Measurements from ENCODE around the gene NKX1-1. TPM values are rescaled to one million over a fixed set of nuclear protein-coding genes. Genes with fewer than 3 reads are reported as not detected.
A peak's percentile ranks its signal among the peaks of the same experiment; 100 is the strongest.

NKX1-1 gene
- total and polyA plus RNA-seq, 12 donors = not detected

- intact Hi-C loops (cut with DNase I) = no loop called here
- DNase-seq = peak in 1 of 7 donors; percentile 4
- Histone ChIP-seq H3K4me1 (replicated peaks in 1 of 2) (no peaks in the 10 kb centered on the region), H3K9me3 (replicated peaks in 1 of 3) (no peaks in the 10 kb centered on the region), H3K36me3 (replicated peaks in 1 of 2) (peaks cover 0 to 7% of the 10 kb centered on the region in 2 donors), H3K27ac (no peak overlapping the region), H3K27me3 (no peaks in the 10 kb centered on the region), H3K4me3 (no peak overlapping the region)
- no peak for TF ChIP-seq POLR2A (IDR thresholded peaks at IDR 0.05)
- TF ChIP-seq, protein P1, sequence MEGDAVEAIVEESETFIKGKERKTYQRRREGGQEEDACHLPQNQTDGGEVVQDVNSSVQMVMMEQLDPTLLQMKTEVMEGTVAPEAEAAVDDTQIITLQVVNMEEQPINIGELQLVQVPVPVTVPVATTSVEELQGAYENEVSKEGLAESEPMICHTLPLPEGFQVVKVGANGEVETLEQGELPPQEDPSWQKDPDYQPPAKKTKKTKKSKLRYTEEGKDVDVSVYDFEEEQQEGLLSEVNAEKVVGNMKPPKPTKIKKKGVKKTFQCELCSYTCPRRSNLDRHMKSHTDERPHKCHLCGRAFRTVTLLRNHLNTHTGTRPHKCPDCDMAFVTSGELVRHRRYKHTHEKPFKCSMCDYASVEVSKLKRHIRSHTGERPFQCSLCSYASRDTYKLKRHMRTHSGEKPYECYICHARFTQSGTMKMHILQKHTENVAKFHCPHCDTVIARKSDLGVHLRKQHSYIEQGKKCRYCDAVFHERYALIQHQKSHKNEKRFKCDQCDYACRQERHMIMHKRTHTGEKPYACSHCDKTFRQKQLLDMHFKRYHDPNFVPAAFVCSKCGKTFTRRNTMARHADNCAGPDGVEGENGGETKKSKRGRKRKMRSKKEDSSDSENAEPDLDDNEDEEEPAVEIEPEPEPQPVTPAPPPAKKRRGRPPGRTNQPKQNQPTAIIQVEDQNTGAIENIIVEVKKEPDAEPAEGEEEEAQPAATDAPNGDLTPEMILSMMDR (IDR thresholded peaks at IDR 0.05) = no peak
- 90 to 95% (median 92%) methylated on average over 28 to 36 of the region's 36 CpGs for WGBS, 4 donors
These were observed 25.7 kb downstream of the NKX1-1 start for GRCh38 chr4:1380368-1381151.

DNA sequence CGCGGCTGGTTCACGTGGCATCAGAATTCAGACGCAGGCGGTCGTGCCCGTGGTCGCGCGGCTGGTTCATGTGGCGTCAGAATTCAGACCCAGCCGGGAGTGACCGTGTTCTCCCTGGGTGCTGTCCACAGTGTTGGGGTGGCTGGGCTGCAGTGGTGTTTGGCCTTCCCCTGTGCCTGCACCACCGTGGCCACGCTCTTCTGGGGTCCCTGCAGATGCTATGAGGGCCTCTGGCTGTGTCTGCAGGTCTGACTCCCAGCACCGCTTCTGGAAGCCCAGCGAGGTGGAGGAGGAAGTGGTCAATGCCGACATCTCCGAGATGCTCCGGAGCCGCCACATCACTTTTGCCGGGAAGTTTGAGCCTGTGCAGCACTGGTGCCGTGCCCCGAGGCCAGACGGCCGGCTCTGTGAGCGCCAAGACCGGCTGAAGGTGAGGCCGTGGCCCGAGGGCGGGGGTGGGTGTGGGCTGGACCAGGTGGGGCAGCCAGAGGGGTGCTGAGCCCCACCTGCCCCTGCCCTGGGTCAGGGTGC is 26.4 kb downstream of the NKX1-1 start:
- Histone ChIP-seq H3K9me3 (replicated peaks in 1 of 3) (no peaks in the 10 kb centered on the region), H3K36me3 (replicated peaks in 1 of 2) (peaks cover 0 to 11% of the 10 kb centered on the region in 2 donors), H3K27ac (no peak overlapping the region), H3K4me3 (no peak overlapping the region), H3K27me3 (no peaks in the 10 kb centered on the region), H3K4me1 (replicated peaks in 1 of 2) (no peaks in the 10 kb centered on the region)
- 84 to 97% (median 93%) methylated on average over 9 to 31 of the region's 31 CpGs for WGBS, 4 donors
- peak in 1 of 7 donors; percentile 2 for DNase-seq
- intact Hi-C loops (cut with DNase I) = no loop called here
- TF ChIP-seq, protein P1 (IDR thresholded peaks at IDR 0.05) = no peak

- 75 to 94% (median 83%) methylated on average over 5 to 27 of the region's 27 CpGs for WGBS, 4 donors
- Histone ChIP-seq H3K4me1 (replicated peaks in 1 of 2) (no peaks in the 10 kb centered on the region), H3K9me3 (replicated peaks in 1 of 3) (no peaks in the 10 kb centered on the region), H3K36me3 (replicated peaks in 1 of 2) (peaks cover 0 to 11% of the 10 kb centered on the region in 2 donors), H3K27ac (no peak overlapping the region), H3K27me3 (no peaks in the 10 kb centered on the region), H3K4me3 (no peak overlapping the region)
- DNase-seq = peak in 1 of 7 donors; percentile 3
- intact Hi-C loops (cut with DNase I) = no loop called here
- TF ChIP-seq, protein P1 (IDR thresholded peaks at IDR 0.05) = no peak
- no peak for TF ChIP-seq POLR2A (IDR thresholded peaks at IDR 0.05)
These were observed 26.9 kb downstream of the NKX1-1 start for GRCh38 chr4:1379351-1379781.

- H3K4me1 ChIP-seq (replicated peaks in 1 of 2) = no peaks in the 10 kb centered on the region
- no peak overlapping the region for H3K4me3 ChIP-seq
- no peaks in the 10 kb centered on the region for H3K9me3 ChIP-seq (replicated peaks in 1 of 3)
- WGBS, 4 donors = 83 to 95% (median 94%) methylated on average over 12 to 30 of the region's 30 CpGs
- no peaks in the 10 kb centered on the region for H3K27me3 ChIP-seq
- intact Hi-C loops (cut with DNase I) = no loop called here
- no peak overlapping the region for H3K27ac ChIP-seq
- DNase-seq = peak in 2 of 7 donors; percentile 4 to 10
- TF ChIP-seq, protein P1 (IDR thresholded peaks at IDR 0.05) = no peak
- no peak for TF ChIP-seq POLR2A (IDR thresholded peaks at IDR 0.05)
- peaks cover 0 to 11% of the 10 kb centered on the region in 2 donors for H3K36me3 ChIP-seq (replicated peaks in 1 of 2)
These were observed 27.5 kb downstream of the NKX1-1 start for GRCh38 chr4:1378559-1379231.
